SK-N-SH treated with all-trans-retinoic acid at 6 μM for 48 hours (cell line): ENCODE results near the gene CYP2C18.

Source experiments
- ARNTL ChIP-seq: fragments of 450-650 bp; formaldehyde crosslinking; IDR thresholded peaks from 2 replicates; pipeline ENCODE4 v1.5.0; 2020; ENCODE audit warnings: low read depth, mild to moderate bottlenecking, moderate library complexity, borderline replicate concordance
- BACH2 ChIP-seq: fragments of 250-450 bp; sonication (Bioruptor Pico); IDR thresholded peaks from 2 replicates; pipeline ENCODE4 v1.9.0; 2021; ENCODE audit warnings: mild to moderate bottlenecking, borderline replicate concordance
- PPARA ChIP-seq: fragments of 250-450 bp; sonication (Bioruptor Pico); IDR thresholded peaks from 2 replicates; pipeline ENCODE4 v1.5.0; 2020; ENCODE audit warnings: mild to moderate bottlenecking, borderline replicate concordance
- ZC3H10 ChIP-seq: fragments of 250-450 bp; sonication (Bioruptor Pico); IDR thresholded peaks from 2 replicates; pipeline ENCODE4 v1.5.1; 2021; ENCODE audit warnings: mild to moderate bottlenecking, moderate library complexity
- TF ChIP-seq, protein P1 (sequence below): fragments of 250-450 bp; sonication (Bioruptor Pico); IDR thresholded peaks from 2 replicates; pipeline ENCODE4 v1.8.0; 2020; ENCODE audit warnings: mild to moderate bottlenecking, moderate library complexity, borderline replicate concordance

DNA sequence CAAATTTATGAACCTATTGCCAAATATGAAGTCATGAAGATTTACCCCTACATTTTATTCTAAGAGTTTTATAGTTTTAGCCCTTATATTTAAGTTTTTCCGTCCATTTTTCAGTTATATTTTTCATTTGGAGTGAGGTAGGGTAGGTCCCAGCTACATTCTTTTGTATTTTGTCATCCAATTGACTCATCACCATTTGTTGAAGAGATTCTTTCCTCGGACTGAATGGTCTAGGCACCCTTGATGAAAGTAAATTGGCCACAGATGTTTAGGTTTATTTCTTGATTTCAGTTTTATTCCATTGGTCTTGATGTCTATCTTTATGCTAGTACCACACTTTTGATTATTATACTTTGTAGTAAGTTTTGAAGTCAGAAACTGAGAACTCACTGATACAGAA is 101.7 kb downstream of the CYP2C18 start:
- no peak for TF ChIP-seq BACH2 (CRISPR knock-in tag)
- no peak for TF ChIP-seq ZC3H10
- TF ChIP-seq ARNTL (CRISPR knock-in tag): no peak
- no peak for TF ChIP-seq PPARA
- TF ChIP-seq, protein P1, sequence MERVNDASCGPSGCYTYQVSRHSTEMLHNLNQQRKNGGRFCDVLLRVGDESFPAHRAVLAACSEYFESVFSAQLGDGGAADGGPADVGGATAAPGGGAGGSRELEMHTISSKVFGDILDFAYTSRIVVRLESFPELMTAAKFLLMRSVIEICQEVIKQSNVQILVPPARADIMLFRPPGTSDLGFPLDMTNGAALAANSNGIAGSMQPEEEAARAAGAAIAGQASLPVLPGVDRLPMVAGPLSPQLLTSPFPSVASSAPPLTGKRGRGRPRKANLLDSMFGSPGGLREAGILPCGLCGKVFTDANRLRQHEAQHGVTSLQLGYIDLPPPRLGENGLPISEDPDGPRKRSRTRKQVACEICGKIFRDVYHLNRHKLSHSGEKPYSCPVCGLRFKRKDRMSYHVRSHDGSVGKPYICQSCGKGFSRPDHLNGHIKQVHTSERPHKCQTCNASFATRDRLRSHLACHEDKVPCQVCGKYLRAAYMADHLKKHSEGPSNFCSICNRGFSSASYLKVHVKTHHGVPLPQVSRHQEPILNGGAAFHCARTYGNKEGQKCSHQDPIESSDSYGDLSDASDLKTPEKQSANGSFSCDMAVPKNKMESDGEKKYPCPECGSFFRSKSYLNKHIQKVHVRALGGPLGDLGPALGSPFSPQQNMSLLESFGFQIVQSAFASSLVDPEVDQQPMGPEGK: no peak
